ENCODE results near the gene XRCC1. TPM values are rescaled to one million over a fixed set of nuclear protein-coding genes. Genes with fewer than 3 reads are reported as not detected.
"Not testable (repeated sequence)": the region's sequence is repeated elsewhere in the genome, so short reads cannot be mapped to it uniquely, and the experiment has no call there.

The XRCC1 gene
- total RNA-seq, 6 experiments from 2014 or later = 5.5 to 8.4 (median 7.5) TPM

GRCh38 chr19:43589678-43590077, 14.4 kb upstream of the XRCC1 start:
- Histone ChIP-seq H3K4me1 (peaks cover 0 to 12% (median 5%) of the 10 kb centered on the region in 4 donors), H3K9me3 (no peaks in the 10 kb centered on the region), H3K27me3 (no peaks in the 10 kb centered on the region), H3K4me3 (no peak overlapping the region), H3K27ac (no peak overlapping the region), H3K36me3 (peaks cover 0 to 11% (median 2%) of the 10 kb centered on the region in 4 donors)
- 58% methylated on average over 3 of the region's 6 CpGs for WGBS (ENCODE audit: insufficient coverage, low coverage, low lambda C conversion rate, missing lambda C conversion rate)
- DNase-seq (no peak), ATAC-seq (no peak)
- intact Hi-C loops (cut with DNase I) = no loop called here
- no peak for TF ChIP-seq CTCF (IDR thresholded peaks at IDR 0.05)
- no peak for TF ChIP-seq POLR2A (IDR thresholded peaks at IDR 0.05)

- intact Hi-C loops (cut with DNase I) = no loop called here
- no peak for DNase-seq
- peaks cover 0 to 11% (median 2%) of the 10 kb centered on the region in 4 donors for H3K36me3 ChIP-seq
- no peaks in the 10 kb centered on the region for H3K27me3 ChIP-seq
- no peaks in the 10 kb centered on the region for H3K9me3 ChIP-seq
- no peak overlapping the region for H3K27ac ChIP-seq
- 81% methylated on average over 5 of the region's 5 CpGs for WGBS (ENCODE audit: insufficient coverage, low coverage, low lambda C conversion rate, missing lambda C conversion rate)
- TF ChIP-seq POLR2A (IDR thresholded peaks at IDR 0.05) = no peak
- TF ChIP-seq CTCF (IDR thresholded peaks at IDR 0.05) = no peak
- no peak for ATAC-seq
- H3K4me1 ChIP-seq = peaks cover 0 to 12% (median 5%) of the 10 kb centered on the region in 4 donors
- H3K4me3 ChIP-seq = no peak overlapping the region
These were observed 13.9 kb upstream of the XRCC1 start for GRCh38 chr19:43589277-43589676.

- intact Hi-C loops (cut with DNase I); H3K9me3 ChIP-seq; DNase-seq; H3K27me3 ChIP-seq; H3K36me3 ChIP-seq; H3K4me3 ChIP-seq; ATAC-seq; H3K27ac ChIP-seq: not testable (repeated sequence)
- H3K4me1 ChIP-seq = peaks cover 0 to 12% (median 4%) of the 10 kb centered on the region in 4 donors
- no CpG with 5 or more reads among the region's 3 CpGs for WGBS (ENCODE audit: insufficient coverage, low coverage, low lambda C conversion rate, missing lambda C conversion rate)
These were observed 11.7 kb upstream of the XRCC1 start for GRCh38 chr19:43587029-43587428.

GRCh38 chr19:43586346-43586745, 11.0 kb upstream of the XRCC1 start:
- Histone ChIP-seq H3K4me1 (peaks cover 0 to 12% (median 4%) of the 10 kb centered on the region in 4 donors), H3K27me3 (no peaks in the 10 kb centered on the region), H3K36me3 (peaks cover 0 to 4% (median 0%) of the 10 kb centered on the region in 4 donors), H3K27ac (no peak overlapping the region), H3K9me3 (no peaks in the 10 kb centered on the region), H3K4me3 (no peak overlapping the region)
- ATAC-seq (no peak), DNase-seq (no peak)
- intact Hi-C loops (cut with DNase I) = no loop called here
- WGBS (ENCODE audit: insufficient coverage, low coverage, low lambda C conversion rate, missing lambda C conversion rate) = 81% methylated on average over 2 of the region's 2 CpGs
- TF ChIP-seq POLR2A (IDR thresholded peaks at IDR 0.05) (no peak), CTCF (IDR thresholded peaks at IDR 0.05) (no peak)

GRCh38 chr19:43584484-43584883, 9.2 kb upstream of the XRCC1 start:
- intact Hi-C loops (cut with DNase I) = no loop called here
- 33% methylated on average over 1 of the region's 1 CpG for WGBS (ENCODE audit: insufficient coverage, low coverage, low lambda C conversion rate, missing lambda C conversion rate)

More at GRCh38 chr19:43584484-43584883, 9.2 kb upstream of the XRCC1 start:
- ATAC-seq (peak; percentile 54 to 88 (median 74)), DNase-seq (peak in 1 of 3 donors; percentile 56)
- Histone ChIP-seq H3K27ac (peak overlapping the region in 1 of 3 donors; percentile 40), H3K27me3 (no peaks in the 10 kb centered on the region), H3K4me1 (peaks cover 0 to 12% (median 4%) of the 10 kb centered on the region in 4 donors), H3K36me3 (no peaks in the 10 kb centered on the region), H3K9me3 (no peaks in the 10 kb centered on the region), H3K4me3 (no peak overlapping the region)
- no peak for TF ChIP-seq POLR2A (IDR thresholded peaks at IDR 0.05)
- TF ChIP-seq CTCF (IDR thresholded peaks at IDR 0.05) = no peak

Data from right lobe of liver (tissue), 6 donors.